ENCODE measurements around the gene PDE6A.
A peak's percentile ranks its signal among the peaks of the same experiment; 100 is the strongest.

PDE6A gene

DNA sequence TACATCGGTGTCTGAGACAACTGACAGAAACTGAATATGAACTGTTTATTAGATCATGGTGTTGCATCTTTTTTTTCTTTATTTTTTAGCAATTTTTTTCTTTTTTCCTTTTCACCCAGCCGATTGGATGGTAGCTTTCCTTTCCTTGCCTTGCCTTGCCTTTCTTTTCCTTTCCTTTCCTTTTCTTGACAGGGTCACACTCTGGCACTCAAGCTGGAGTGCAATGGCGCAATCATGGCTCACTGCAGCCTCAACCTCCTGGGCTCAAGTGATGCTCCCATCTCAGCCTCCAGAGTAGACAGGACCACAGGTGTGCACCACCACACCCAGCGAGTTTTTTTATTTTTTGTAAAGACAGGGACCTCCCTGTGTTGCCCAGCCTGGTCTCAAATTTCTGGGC is 2.8 kb downstream of the PDE6A start:
- DNase-seq (ENCODE audit: low read depth) = no peak
- H3K4me3 ChIP-seq (ENCODE audit: low read length) = no peak overlapping the region
- TF ChIP-seq, protein P1, sequence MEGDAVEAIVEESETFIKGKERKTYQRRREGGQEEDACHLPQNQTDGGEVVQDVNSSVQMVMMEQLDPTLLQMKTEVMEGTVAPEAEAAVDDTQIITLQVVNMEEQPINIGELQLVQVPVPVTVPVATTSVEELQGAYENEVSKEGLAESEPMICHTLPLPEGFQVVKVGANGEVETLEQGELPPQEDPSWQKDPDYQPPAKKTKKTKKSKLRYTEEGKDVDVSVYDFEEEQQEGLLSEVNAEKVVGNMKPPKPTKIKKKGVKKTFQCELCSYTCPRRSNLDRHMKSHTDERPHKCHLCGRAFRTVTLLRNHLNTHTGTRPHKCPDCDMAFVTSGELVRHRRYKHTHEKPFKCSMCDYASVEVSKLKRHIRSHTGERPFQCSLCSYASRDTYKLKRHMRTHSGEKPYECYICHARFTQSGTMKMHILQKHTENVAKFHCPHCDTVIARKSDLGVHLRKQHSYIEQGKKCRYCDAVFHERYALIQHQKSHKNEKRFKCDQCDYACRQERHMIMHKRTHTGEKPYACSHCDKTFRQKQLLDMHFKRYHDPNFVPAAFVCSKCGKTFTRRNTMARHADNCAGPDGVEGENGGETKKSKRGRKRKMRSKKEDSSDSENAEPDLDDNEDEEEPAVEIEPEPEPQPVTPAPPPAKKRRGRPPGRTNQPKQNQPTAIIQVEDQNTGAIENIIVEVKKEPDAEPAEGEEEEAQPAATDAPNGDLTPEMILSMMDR (IDR thresholded peaks at IDR 0.05; ENCODE audit: insufficient read depth, low read depth, low read length, missing control alignments) = no peak

DNA sequence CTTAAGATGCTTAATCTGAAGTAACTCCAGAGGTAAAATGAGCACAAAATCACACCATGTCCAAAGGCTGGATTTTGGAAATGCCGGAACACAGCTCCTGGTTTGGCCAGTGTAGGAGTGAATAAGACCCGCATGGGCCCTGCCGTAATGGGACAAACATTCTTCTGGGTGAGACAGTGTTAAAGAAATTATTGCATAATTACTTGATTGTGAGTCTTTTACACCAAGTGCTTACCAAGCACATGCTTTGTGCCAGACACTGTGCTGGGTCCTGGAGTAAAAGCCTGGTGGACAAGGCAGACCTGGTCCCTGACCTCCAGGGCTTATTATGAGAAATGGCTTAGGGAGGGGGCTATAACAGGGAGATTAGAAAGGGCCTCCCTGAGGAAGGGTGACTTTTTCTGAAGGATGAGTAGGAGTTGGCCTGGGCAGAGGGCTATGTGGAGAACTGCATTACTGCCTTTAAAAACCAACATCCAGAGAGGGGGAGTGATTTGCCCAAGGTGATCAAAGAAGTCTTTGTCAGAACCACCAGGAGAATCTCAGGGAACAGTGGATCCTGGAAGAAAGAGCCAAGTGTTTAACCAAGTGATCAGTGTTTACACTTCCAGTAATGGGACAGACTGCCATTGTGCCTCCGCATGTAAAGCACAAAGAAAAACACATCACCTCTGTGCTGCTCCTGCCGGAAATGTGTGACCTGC is 3.5 kb downstream of the PDE6A start:
- DNase-seq (ENCODE audit: low read depth) = no peak
- TF ChIP-seq, protein P1 (IDR thresholded peaks at IDR 0.05; ENCODE audit: insufficient read depth, low read depth, low read length, missing control alignments) = no peak
- H3K4me3 ChIP-seq (ENCODE audit: low read length) = no peak overlapping the region

DNA sequence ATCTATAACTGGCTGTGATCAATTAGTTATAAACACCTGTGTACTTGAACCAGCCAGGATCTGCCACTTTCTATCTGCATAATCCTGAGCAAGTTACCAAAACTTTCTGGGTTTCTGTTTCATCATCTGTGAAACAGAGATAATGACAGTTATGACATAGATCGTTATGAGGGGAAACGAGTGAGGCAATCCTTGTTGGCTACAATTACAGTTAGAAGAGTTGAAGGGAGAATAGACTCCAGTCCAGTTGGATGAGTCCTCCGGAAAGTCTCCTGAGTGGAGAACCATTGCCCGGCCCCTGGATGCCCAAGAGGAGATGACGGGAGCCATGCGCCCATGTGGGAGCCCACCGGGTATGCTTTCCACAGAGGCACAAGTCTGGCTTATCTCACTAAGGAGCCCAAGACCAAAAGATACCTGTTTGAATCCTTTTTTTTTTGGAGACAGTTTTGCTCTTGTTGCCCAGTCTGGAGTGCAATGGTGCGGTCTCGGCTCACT is 4.5 kb downstream of the PDE6A start:
- no peak overlapping the region for H3K4me3 ChIP-seq (ENCODE audit: low read length)
- DNase-seq (ENCODE audit: low read depth) = peak; percentile 63
- TF ChIP-seq, protein P1 (IDR thresholded peaks at IDR 0.05; ENCODE audit: insufficient read depth, low read depth, low read length, missing control alignments) = no peak

DNA sequence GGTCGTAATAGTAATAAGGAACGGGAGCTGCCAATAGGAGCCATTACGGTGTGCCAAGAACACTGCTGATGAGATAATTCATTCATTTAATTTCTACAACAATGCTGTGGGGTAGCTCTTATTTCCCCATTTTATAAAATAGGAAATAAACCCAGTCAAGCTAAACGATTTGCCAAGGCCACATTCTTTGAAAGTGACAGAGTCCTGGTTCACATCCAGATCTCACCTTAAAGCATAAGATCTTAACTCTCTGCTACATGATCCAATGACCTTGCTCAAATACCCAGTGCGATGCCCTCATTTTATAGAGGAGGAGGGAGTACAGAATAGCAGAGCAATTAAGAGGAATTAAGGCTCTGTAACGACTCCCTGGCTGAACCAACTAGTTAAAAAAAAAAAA is 5.0 kb downstream of the PDE6A start:
- peak; percentile 43 for DNase-seq (ENCODE audit: low read depth)
- TF ChIP-seq, protein P1 (IDR thresholded peaks at IDR 0.05; ENCODE audit: insufficient read depth, low read depth, low read length, missing control alignments) = no peak
- H3K4me3 ChIP-seq (ENCODE audit: low read length) = no peak overlapping the region

DNA sequence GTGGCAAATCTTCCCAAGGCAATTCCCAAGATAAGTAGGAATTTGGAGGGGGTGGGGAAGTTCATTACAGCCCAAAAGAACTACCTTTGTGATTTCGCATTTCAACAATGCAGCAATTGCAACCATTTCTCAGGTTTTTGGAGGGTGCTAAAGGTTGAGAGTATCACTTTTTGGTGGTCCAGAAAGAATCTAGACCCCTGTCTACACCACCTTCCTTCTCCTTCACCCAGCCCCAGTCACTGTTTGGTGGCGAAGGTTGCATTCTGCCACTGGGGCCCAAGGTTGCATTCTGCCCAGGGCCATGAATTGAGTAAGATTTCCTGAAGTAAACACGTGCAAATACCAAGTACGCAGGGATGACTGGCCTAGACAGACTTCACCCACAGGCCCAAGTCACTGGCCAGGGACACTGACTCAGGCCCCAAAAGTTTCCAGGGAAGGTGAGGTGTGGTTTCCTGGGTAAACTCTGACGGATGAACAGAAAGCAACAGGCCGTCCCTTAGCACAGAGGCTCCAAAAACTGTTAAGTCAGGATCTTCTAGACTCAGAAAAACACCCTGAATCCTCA is 5.7 kb downstream of the PDE6A start:
- no peak overlapping the region for H3K4me3 ChIP-seq (ENCODE audit: low read length)
- DNase-seq (ENCODE audit: low read depth) = peak; percentile 96
- TF ChIP-seq, protein P1 (IDR thresholded peaks at IDR 0.05; ENCODE audit: insufficient read depth, low read depth, low read length, missing control alignments) = no peak

DNA sequence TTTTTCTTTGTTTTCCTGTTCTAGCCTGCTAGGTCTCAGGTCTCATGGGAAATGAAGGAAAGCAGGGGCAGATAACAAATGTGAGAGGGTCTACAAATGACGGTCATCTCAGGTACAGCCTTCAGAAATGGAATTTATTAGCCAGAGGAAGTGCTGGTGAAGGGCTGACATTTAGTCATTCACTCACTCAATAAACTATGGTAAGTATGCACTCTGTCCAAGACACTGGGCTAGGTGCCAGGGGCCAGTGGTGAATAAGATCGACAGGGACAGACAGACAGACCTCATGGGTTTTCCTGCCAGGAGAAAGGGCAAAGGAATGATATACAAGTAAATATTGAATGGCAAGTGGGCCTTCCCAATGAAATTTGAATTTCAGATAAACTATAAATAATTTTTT is 6.3 kb downstream of the PDE6A start:
- no peak overlapping the region for H3K4me3 ChIP-seq (ENCODE audit: low read length)
- TF ChIP-seq, protein P1 (IDR thresholded peaks at IDR 0.05; ENCODE audit: insufficient read depth, low read depth, low read length, missing control alignments) = no peak
- peak; percentile 82 for DNase-seq (ENCODE audit: low read depth)
